ENCODE data around the gene MIXL1.
A peak's percentile ranks its signal among the peaks of the same experiment; 100 is the strongest.
"Not testable (repeated sequence)": the region's sequence is repeated elsewhere in the genome, so short reads cannot be mapped to it uniquely, and the experiment has no call there.

Gene MIXL1

DNA sequence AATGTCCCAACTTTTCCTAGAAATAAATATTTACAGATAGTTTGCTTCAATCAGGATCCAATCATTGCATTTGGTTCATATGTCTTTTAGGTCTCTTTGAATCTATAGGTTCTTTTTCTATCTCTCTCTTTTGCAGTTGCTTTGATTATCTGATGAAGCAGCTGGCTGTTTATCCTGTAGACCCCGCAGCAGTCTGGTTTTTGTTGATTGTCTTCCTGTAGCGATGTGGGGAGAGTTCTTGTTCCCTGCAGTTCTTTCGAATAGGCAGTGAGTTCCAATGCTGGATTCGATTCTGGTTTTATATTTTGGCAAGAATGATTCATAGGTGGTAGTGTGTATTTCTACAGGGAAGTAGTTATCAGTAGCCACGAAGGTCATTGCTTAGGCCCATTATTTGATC lies 7.4 kb upstream of the MIXL1 start:
- no peak for DNase-seq

- DNase-seq = no peak
These were observed 6.2 kb upstream of the MIXL1 start for GRCh38 chr1:226217273-226217672.

- DNase-seq = no peak
These were observed 2.8 kb upstream of the MIXL1 start for GRCh38 chr1:226220473-226221189.

GRCh38 chr1:226222686-226223085 lies 778 bp upstream of the MIXL1 start:
- DNase-seq = no peak

- peak; percentile 8 for DNase-seq
These were observed 351 bp downstream of the MIXL1 start for GRCh38 chr1:226223786-226224244.

DNA sequence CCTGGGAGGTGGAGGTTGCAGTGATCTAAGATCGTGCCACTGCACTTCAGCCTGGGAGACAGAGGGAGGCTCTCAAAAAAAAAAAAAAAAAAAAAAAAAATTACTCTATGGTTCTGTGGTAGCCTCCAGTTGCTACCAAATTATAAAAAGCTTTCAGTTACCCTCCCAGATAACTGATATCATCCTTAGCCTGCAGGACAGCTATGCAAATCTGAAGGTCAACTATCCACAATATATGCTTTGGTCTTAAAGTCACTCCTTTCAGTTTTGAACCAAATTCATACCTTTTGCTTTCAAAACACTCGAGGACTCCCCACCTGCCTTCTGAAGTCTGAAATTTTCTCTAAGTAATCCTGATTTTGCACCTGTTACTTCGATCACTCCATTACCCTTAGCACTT lies 3.1 kb downstream of the MIXL1 start:
- no peak for DNase-seq

DNA sequence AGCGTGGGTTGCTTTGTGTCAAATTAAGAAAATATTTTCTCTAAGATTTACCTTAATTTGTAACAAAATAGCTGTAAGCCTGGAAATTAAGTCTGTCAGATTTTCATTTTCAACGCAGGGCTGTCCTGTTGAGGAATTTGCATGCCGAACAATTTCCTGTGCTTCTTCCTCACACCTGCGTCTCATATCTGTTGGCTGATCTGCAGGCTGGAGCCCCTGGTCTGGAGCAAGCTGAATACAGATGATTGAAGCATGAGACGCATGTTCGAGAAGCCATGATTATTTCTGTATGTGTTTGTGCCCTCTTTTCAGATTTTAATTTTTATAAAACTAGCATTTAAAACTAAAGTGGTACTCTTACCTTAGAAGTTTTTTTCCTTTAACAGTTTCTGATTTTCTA lies 9.8 kb downstream of the MIXL1 start:
- DNase-seq = no peak

- DNase-seq = no peak
These were observed 10.3 kb downstream of the MIXL1 start for GRCh38 chr1:226233806-226234205.

GRCh38 chr1:226236826-226237225 lies 13.4 kb downstream of the MIXL1 start:
- no peak for DNase-seq

- DNase-seq = no peak
These were observed 16.0 kb downstream of the MIXL1 start for GRCh38 chr1:226239421-226239820.

DNA sequence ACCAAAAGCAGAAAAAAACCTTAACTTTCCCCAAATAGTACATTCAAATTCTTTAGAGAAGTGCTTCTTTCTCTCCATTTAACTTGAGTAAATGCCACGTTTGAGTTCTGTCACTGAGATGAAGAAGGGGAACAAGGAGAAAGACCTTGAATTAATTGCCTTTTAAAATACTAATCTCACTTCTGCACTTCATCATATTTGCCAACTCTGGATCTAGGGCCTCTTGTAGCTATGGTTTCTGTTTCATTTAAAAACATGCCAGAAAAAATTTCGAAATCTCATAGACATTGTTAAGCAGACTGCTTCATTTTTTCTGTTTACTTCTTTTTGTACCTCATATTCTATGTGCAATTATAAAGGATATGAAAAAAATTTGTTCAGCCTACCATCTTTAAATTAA lies 24.6 kb downstream of the MIXL1 start:
- no peak for DNase-seq

DNA sequence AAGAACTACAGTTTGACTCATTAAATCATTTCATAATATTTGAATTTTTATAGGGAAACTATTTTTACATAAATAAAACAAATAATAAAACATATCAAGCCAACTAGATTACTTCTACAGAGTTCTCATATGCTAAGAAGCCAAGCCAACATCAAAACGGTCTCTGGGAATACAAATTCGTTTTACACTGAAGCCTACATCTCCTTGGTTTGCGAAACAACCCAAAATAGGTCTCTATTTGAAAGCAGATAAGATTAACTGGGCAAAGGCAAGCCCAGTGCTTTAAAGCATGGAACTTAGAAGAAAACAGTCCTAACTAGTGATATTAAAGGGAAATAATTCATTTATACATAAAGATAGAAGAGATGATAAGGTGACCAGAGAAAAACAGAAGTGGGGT lies 25.3 kb downstream of the MIXL1 start:
- DNase-seq = no peak

- no peak for DNase-seq
These were observed 27.0 kb downstream of the MIXL1 start for GRCh38 chr1:226250511-226250910.

DNA sequence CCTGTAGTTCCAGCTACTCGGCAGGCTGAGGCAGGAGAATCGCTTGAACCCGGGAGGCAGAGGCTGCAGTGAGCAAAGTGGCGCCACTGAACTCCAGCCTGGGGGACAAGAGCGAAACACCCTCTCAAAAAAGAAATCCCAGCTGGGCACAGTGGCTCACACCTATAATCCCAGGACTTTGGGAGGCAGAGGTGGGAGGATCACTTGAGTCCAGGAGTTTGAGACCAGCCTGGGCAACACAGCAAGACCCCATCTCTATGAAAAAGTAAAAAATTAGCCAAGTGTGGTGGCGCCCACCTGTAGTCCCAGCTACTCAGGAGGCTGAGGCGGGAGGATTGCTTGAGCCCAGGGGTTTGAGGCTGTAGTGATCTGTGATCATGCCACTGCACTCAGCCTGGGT lies 29.4 kb downstream of the MIXL1 start:
- not testable (repeated sequence) for DNase-seq

- no peak for DNase-seq
These were observed 30.5 kb downstream of the MIXL1 start for GRCh38 chr1:226253933-226254332.

DNA sequence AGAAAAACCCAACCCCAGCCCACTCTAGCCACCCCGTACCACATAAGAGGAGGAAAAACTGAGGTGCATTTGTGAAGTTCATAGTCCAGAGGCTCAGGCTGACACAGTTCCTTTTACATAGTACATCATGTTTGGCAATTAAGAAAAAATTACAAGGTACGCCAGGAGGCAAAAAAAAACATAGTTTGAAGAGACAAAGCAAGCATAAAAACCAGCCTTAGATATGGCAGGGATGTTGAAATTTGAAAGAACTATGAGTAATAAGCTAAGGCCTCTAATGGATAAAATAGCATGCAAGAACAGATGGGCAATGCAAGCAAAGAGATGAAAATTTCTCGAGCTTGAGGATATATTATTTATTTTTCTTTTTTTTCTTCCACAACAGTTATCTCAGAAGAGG lies 31.9 kb downstream of the MIXL1 start:
- DNase-seq = no peak

- no peak for DNase-seq
These were observed 38.4 kb downstream of the MIXL1 start for GRCh38 chr1:226261818-226262217.

GRCh38 chr1:226268421-226269124 lies 45.1 kb downstream of the MIXL1 start:
- DNase-seq = no peak

- not testable (repeated sequence) for DNase-seq
These were observed 48.9 kb downstream of the MIXL1 start for GRCh38 chr1:226272233-226272902.

DNA sequence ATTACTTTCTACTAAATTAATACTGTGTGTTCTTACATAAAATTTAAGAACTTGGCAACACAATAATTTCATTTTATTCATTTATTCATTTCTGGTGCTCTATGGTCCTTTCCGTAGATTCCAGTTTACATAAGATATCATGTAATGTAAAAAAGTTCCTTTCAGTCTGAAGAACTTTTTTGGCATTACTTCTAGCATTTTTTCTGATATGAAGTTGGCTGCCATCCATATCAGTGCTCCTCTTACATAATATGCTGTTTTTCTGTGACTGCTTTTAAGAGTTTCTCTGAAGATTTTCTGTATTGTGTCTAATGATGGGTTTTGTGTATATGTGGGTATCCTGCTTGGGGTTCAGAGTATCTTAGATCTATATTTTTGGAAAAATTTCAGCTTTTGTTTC lies 50.7 kb downstream of the MIXL1 start:
- no peak for DNase-seq

DNA sequence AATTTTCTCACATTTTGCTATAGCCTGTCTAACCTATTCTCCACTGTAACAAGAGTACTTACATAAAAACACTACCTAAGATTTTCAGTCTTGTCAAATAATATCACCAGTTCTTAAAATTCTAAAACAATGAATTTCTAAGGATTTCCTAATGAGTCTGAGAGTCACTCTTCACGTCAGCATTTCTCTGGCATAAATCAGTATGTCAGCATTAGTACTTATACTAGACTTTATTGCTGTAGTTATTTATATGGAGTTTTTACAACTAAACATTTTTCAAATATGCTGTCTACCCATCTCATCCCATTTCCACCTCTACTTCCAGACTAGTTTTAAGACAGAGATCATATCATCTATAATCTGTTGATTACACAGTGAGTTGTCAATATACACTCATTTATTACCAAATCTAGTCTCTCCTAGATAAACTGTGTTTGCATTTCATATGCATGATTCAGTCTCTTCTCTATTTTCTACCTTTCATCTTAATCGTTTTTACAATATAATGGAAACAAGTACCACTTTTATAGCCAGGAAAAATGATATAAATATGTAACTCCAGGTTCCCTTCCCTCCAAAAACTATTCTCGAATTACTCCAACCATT lies 52.7 kb downstream of the MIXL1 start:
- no peak for DNase-seq
